GM19328 (cell line): ENCODE results near the gene CAMTA1.

Source experiments
- ATAC-seq: cut with Tn5 transposase; IDR thresholded peaks from one replicate; pipeline ENCODE4 v1.9.1; 2021; ENCODE audit warnings: mild to moderate bottlenecking, moderate library complexity; ENCODE audit not compliant: unreplicated experiment

Gene CAMTA1

GRCh38 chr1:7475691-7476090 lies 690.4 kb downstream of the CAMTA1 start:
- ATAC-seq = no peak

- no peak for ATAC-seq
Measured at GRCh38 chr1:7476402-7476801, 691.1 kb downstream of the CAMTA1 start.

GRCh38 chr1:7476861-7477547 lies 691.8 kb downstream of the CAMTA1 start:
- ATAC-seq = no peak

- ATAC-seq = no peak
Measured at GRCh38 chr1:7477593-7477992, 692.3 kb downstream of the CAMTA1 start.

- no peak for ATAC-seq
Measured at GRCh38 chr1:7478142-7478790, 693.0 kb downstream of the CAMTA1 start.

- no peak for ATAC-seq
Measured at GRCh38 chr1:7478809-7479499, 693.7 kb downstream of the CAMTA1 start.

- no peak for ATAC-seq
Measured at GRCh38 chr1:7479571-7479970, 694.3 kb downstream of the CAMTA1 start.

- no peak for ATAC-seq
Measured at GRCh38 chr1:7481194-7481593, 695.9 kb downstream of the CAMTA1 start.

GRCh38 chr1:7482077-7482476 lies 696.8 kb downstream of the CAMTA1 start:
- ATAC-seq = no peak

- ATAC-seq = no peak
Measured at GRCh38 chr1:7482772-7483495, 697.7 kb downstream of the CAMTA1 start.

- ATAC-seq = no peak
Measured at GRCh38 chr1:7483634-7484383, 698.6 kb downstream of the CAMTA1 start.

- ATAC-seq = no peak
Measured at GRCh38 chr1:7485086-7485780, 700.0 kb downstream of the CAMTA1 start.

- ATAC-seq = no peak
Measured at GRCh38 chr1:7485826-7486225, 700.6 kb downstream of the CAMTA1 start.

- ATAC-seq = no peak
Measured at GRCh38 chr1:7487766-7488474, 702.7 kb downstream of the CAMTA1 start.

GRCh38 chr1:7488475-7488842 lies 703.2 kb downstream of the CAMTA1 start:
- no peak for ATAC-seq

GRCh38 chr1:7489586-7489985 lies 704.3 kb downstream of the CAMTA1 start:
- ATAC-seq = no peak

- no peak for ATAC-seq
Measured at GRCh38 chr1:7490576-7490975, 705.3 kb downstream of the CAMTA1 start.

GRCh38 chr1:7491109-7491817 lies 706.0 kb downstream of the CAMTA1 start:
- ATAC-seq = no peak

GRCh38 chr1:7491818-7492173 lies 706.5 kb downstream of the CAMTA1 start:
- no peak for ATAC-seq
